ENCODE results near the gene MYH9.

DNA sequence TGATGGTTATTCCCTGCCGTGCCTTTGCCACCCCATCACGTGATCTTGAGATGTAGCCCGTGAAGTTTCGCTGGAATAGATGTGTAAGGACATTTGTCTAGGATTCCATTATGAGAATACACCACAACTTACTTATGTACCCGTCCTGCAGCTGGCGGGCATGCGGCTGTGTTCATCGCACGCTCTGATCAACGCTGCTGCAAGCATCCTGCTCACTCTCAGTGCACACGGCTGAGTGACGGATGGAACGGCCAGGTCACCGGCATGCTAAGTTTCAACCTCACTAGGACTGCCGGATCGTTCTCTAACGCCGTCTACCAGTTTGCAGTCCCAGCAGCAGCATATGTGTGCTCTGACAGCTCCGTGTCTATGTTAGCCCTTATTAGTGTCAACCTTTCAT is 90.2 kb downstream of the MYH9 start:
- TF ChIP-seq, protein P1, sequence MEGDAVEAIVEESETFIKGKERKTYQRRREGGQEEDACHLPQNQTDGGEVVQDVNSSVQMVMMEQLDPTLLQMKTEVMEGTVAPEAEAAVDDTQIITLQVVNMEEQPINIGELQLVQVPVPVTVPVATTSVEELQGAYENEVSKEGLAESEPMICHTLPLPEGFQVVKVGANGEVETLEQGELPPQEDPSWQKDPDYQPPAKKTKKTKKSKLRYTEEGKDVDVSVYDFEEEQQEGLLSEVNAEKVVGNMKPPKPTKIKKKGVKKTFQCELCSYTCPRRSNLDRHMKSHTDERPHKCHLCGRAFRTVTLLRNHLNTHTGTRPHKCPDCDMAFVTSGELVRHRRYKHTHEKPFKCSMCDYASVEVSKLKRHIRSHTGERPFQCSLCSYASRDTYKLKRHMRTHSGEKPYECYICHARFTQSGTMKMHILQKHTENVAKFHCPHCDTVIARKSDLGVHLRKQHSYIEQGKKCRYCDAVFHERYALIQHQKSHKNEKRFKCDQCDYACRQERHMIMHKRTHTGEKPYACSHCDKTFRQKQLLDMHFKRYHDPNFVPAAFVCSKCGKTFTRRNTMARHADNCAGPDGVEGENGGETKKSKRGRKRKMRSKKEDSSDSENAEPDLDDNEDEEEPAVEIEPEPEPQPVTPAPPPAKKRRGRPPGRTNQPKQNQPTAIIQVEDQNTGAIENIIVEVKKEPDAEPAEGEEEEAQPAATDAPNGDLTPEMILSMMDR (conservative IDR thresholded peaks at IDR 0.05; ENCODE audit: low read depth, low read length), result no peak
- TF ChIP-seq EZH2 (IDR thresholded peaks at IDR 0.05; ENCODE audit: borderline replicate concordance, low read depth, low read length, poor library complexity, severe bottlenecking), result no peak

All from A673 (cell line).